NCI-H2171 treated with DMSO at 0.1 percent for 48 hours (cell line): ENCODE data around the gene TBX10.
"Not testable (repeated sequence)": the region's sequence is repeated elsewhere in the genome, so short reads cannot be mapped to it uniquely, and the experiment has no call there.

Source experiments
- DNase-seq: peaks from one replicate; lab custom pipeline; 2025; lab: John Stamatoyannopoulos, UW

The TBX10 gene

DNA sequence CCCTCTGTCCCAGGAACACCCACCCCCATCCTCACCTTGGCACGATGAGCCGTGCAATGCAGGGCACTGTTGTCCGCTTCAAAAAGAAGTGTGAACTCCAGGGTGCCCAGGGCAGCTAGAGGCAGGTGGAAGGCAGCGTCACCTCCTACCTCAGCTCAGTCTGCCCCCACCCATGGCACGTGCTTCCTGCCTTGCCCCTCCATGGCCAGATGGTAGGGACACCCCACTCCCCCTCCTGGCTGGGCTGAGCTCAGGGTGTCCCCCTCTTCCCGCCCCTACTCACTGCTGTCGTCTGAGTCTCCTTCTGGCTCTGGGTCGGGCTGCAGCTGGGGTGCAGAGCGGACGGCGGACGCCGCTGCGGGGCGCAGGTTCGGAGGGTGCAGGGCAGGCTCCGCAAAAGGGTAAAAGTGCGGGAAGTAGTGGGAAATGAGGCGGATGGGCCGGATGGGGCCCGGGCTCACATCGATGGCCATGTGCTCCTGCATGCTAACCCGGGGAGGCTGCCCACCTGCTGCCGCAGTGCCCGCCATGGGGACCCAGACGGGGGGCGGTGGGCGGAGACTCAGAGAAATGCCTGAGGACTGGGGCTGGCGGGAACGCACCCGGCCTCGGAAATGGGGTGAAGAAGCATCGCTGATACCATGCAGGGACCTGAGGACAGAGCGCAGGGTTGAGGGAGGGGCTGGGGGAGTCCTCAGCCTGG, 23.7 kb downstream of the TBX10 start:
- DNase-seq = peak; percentile 63

GRCh38 chr11:67614730-67615714, 24.5 kb downstream of the TBX10 start:
- peak; percentile 45 for DNase-seq

- peak; percentile 4 for DNase-seq
Measured at GRCh38 chr11:67613960-67614715, 25.4 kb downstream of the TBX10 start.

GRCh38 chr11:67613313-67613959, 26.1 kb downstream of the TBX10 start:
- no peak for DNase-seq

- DNase-seq = no peak
Measured at GRCh38 chr11:67612751-67613150, 26.8 kb downstream of the TBX10 start.

GRCh38 chr11:67611704-67612587, 27.6 kb downstream of the TBX10 start:
- DNase-seq = no peak

DNA sequence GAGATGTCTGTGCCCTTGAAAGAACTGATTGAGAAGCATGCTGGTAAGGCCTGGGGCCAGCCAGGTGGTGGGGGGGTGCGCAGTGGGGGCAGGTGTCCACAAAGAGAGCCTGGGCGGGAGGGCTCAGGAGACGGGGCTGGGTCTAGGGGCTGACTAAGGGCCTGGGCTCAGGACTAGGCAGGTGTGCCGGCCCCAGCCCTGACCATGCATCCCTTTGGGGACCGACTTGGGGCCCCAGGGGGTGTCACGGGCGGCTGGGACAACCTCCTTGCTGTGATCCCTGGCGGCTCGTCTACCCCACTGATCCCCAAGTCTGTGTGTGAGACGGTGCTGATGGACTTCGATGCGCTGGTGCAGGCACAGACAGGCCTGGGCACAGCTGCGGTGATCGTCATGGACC, 28.4 kb downstream of the TBX10 start:
- DNase-seq = no peak

- DNase-seq = no peak
Measured at GRCh38 chr11:67610302-67610868, 29.2 kb downstream of the TBX10 start.

- DNase-seq = no peak
Measured at GRCh38 chr11:67609316-67609715, 30.2 kb downstream of the TBX10 start.

GRCh38 chr11:67608486-67608885, 31.1 kb downstream of the TBX10 start:
- DNase-seq = no peak

DNA sequence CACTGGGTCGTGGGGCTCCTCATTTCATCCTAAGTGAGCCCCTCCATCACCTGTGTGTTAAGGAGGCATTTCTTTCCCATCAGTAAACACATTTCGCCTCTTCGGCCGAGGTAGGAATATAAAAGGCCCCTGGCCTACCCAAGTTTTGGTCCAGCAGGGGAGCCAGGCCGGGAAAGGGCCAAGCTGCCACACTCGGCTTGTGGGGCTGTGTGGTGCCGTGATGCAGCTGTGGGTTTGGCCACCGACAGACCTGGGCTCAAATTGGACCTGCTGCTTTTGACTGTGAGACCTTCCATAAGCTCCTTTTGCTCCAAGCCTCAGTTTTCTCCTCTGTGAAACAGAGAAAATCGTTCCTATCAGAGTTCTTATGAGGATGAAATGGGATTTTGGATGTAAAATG, 32.1 kb downstream of the TBX10 start:
- DNase-seq = no peak

DNA sequence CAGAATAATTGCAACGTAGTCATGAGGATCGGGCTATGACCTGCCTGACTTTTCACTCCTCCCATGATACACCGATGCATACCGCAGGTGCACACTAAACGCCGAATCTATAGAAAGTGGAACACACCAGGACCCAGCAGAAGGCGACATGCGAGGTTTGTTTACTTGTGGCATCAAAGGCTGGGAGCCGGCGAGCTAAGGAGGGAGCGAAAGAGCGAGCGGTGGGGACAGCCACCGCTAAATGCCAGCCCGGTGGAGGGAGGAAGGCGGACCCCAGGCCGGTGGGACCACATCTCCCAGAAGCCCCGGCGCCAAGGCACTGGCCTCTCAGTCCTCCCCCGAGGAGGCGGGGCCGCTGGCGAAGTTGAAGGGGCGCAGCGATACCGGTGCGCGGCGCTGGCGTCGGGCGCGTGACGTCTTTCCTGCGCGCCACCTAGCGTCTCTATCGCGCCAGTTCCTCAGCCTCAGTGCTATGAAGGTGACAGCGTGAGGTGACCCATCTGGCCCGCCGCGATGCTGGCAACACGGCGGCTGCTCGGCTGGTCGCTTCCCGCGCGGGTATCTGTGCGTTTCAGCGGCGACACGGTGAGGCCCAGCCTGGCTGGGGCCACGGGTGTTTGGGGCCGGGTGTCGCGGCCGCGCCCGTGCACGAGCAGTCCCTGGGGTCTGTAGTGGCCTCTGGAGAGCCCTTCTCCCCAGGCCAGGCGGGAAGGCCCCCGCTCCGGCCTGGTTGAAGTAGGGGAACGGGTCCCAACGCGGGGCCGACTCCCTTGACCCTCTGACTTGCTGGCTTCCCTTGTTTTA, 32.9 kb downstream of the TBX10 start, which contains the start of gene NDUFV1:
NDUFV1 (plus strand) TSS at position 445 of the 804 bp plus-strand sequence; CDS start at position 514, 69 bp downstream.
- peak; percentile 93 for DNase-seq

DNA sequence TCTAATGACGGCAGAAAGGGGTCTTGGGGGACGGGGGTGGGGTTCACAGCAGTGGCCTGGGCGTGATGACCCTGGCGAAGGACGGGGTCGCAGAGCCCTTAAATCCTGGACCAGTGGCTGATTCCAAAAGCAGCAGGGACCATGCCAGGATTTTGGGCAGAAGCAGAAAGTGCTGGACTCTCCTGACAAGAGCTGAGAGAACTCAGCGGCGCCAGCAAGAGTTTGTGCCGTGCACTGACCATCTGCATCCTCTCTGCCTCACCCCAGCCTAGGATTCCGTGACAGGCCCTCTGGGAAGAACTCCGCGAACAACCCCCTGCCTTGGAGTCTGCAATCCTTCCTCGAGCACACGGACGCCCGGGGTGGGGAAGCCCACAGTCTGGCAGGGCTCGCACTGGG, 33.5 kb downstream of the TBX10 start:
- no peak for DNase-seq

DNA sequence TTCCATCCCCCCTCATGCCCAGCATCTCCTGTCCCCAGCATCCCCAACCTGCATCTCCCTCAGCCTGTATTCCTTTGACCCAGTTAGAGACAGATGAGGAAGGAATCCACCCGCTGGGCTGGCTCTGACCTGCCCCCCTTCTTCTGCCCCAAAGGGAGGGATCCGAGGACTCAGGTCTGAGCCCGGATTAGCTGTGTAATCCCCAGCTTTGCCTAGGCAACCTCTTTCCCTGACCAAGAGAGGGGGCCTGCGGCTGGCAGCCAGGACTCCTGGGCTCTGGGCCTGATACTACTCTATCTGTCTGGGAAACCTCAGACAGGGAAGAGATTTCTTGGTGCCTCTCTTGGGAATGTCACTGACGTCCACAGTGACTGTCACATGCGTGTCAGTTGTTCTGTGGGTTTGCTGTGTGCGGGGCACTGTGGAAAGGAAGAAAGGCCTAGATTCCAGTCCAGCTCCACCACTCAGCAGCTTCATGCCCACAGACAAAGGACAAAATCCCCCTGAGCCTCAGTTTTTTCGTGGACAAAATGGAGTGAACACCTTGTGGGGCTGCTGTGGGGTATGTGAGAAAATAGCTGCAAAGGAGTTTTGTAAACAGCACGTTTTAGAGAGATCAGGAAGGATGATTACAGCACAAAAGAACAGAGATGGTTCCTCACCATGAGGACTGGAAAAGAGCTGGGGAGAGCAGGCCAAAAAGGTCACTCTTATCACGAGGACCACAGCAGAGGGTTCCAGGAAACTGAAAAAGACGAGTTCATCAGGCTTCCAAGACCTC, 34.1 kb downstream of the TBX10 start:
- DNase-seq = no peak

DNA sequence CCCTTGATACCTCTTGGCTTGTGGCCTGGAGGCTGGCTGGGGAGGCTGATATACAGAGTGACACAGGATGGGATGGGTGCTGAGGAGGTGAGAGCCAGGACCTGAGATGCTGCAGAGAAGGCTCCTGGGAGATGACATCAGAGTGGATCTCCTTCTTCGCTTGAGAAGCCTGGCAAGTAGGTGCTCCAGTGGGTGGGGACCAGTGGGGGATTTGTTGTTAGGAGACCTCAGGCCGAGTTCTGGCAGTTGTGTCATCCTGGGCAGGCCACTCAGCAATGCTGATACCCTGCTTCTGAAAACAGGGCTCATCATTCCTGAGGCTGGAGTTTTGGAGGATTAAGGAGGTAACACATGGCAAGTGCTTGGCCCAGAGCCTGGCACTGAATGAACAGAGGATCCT, 34.7 kb downstream of the TBX10 start:
- no peak for DNase-seq

GRCh38 chr11:67604119-67604518, 35.4 kb downstream of the TBX10 start:
- not testable (repeated sequence) for DNase-seq

DNA sequence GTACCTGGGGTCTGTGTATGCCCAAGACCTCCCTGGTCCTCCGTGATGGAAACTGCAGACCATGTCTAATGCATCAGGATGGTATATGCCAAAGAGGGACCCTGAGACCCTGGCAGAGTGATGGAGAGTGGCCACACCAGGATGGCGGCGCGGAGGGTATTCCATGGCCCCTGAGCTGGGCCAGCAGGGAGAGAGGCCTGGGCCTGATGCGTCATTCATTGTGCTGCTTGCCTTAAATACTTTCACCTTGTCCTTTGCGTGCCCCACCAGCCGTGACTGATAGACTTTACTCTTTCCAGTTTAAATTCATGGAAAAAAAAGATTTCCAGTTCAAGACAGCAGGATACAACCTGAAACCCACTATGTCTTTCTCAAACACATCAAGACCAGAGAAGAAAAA, 38.5 kb downstream of the TBX10 start:
- no peak for DNase-seq

DNA sequence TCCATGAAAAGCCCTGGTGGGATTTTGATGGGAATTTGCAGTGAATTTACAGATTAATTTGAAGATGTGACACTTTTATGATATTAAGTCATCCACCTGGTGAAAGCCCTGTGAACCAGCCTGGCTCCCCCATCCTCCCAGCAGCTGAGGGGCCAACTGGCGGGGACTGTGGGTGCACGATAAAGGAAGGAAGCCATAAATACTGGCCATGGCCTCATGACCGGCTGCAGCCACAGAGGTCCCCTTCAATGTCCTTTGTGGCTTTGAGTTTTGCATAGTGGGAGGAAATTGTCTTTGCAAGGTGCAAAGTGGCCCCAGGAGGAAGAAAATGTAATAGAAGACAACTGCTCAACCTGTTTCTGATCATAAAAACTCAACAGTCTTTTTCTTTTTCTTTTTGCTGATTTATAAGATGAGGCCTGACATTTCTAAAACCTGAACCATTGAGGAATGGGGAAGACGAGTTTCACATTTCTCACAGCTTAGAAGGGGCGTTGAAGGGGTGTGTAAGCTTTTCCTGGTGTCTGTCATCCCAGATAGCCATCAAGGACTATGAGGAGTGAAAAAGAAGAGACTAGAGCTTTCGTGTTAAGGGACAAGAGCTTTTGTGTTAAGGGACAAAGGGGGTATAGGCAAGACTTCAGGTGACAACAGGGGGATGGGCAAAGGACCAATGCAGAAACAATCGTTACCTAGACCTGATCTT, 39.1 kb downstream of the TBX10 start:
- DNase-seq = no peak
